Kidney epithelial cell (primary cell): ENCODE results near the gene MICAL3. TPM values are rescaled to one million over a fixed set of nuclear protein-coding genes. Genes with fewer than 3 reads are reported as not detected.
A peak's percentile ranks its signal among the peaks of the same experiment; 100 is the strongest.

Experiments
- DNase-seq: peaks from one replicate; pipeline ENCODE4 v3.0.0-alpha.2; 2010; ENCODE audit warnings: low read depth
- H3K27me3 ChIP-seq: 2 replicates; pipeline ENCODE4 v1.6.0; 2011; ENCODE audit warnings: low read length; ENCODE audit not compliant: control insufficient read depth, insufficient read depth
- H3K36me3 ChIP-seq: 2 replicates; pipeline ENCODE4 v1.5.1; 2011; ENCODE audit warnings: low read length; ENCODE audit not compliant: control insufficient read depth, insufficient read depth
- H3K4me3 ChIP-seq: 2 replicates; pipeline ENCODE4 v1.5.1; 2011; ENCODE audit warnings: low read depth, mild to moderate bottlenecking, control low read depth, low read length
- total RNA-seq: library from RNA; depleted of rRNA; stranded (reverse); fragments of >200 nt; gene quantifications from 2 replicates; pipeline ENCODE4 v1.2.3, GENCODE V29; 2015
- TF ChIP-seq, protein P1 (sequence below): IDR thresholded peaks from 2 replicates; pipeline ENCODE4 v1.5.1; 2011; ENCODE audit warnings: mild to moderate bottlenecking, moderate library complexity, low read length, control low read depth, inconsistent platforms; ENCODE audit not compliant: insufficient read depth, poor library complexity, severe bottlenecking

The MICAL3 gene
- total RNA-seq, 1 donor from 2014 or later = 38.9 TPM

GRCh38 chr22:17782621-17783020, 241.7 kb downstream of the MICAL3 start:
- Histone ChIP-seq H3K36me3 (no peaks in the 10 kb centered on the region), H3K27me3 (no peaks in the 10 kb centered on the region), H3K4me3 (no peak overlapping the region)
- no peak for DNase-seq
- TF ChIP-seq, protein P1, sequence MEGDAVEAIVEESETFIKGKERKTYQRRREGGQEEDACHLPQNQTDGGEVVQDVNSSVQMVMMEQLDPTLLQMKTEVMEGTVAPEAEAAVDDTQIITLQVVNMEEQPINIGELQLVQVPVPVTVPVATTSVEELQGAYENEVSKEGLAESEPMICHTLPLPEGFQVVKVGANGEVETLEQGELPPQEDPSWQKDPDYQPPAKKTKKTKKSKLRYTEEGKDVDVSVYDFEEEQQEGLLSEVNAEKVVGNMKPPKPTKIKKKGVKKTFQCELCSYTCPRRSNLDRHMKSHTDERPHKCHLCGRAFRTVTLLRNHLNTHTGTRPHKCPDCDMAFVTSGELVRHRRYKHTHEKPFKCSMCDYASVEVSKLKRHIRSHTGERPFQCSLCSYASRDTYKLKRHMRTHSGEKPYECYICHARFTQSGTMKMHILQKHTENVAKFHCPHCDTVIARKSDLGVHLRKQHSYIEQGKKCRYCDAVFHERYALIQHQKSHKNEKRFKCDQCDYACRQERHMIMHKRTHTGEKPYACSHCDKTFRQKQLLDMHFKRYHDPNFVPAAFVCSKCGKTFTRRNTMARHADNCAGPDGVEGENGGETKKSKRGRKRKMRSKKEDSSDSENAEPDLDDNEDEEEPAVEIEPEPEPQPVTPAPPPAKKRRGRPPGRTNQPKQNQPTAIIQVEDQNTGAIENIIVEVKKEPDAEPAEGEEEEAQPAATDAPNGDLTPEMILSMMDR = no peak

DNA sequence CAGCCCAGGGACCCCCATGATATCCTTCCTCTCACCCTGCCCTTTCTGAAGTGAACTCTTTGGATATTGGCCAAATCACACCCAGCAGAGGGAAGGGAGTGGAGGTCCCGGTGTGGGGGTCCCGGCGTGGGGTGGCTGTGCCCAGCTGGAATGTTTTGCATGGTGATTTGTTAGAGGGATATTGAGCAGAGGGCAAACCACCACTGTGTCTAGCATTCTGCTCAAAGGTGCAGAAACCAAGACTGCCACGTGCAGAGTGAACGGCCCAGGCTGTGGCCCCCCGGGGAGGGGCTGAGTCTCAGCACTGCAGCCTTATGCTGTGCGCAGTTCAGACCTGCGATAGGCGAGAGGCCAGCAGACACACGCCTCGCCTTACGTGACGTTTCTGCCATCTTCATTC, 242.2 kb downstream of the MICAL3 start:
- no peaks in the 10 kb centered on the region for H3K36me3 ChIP-seq
- no peak overlapping the region for H3K4me3 ChIP-seq
- no peak for DNase-seq
- TF ChIP-seq, protein P1 = no peak
- H3K27me3 ChIP-seq = no peaks in the 10 kb centered on the region

DNA sequence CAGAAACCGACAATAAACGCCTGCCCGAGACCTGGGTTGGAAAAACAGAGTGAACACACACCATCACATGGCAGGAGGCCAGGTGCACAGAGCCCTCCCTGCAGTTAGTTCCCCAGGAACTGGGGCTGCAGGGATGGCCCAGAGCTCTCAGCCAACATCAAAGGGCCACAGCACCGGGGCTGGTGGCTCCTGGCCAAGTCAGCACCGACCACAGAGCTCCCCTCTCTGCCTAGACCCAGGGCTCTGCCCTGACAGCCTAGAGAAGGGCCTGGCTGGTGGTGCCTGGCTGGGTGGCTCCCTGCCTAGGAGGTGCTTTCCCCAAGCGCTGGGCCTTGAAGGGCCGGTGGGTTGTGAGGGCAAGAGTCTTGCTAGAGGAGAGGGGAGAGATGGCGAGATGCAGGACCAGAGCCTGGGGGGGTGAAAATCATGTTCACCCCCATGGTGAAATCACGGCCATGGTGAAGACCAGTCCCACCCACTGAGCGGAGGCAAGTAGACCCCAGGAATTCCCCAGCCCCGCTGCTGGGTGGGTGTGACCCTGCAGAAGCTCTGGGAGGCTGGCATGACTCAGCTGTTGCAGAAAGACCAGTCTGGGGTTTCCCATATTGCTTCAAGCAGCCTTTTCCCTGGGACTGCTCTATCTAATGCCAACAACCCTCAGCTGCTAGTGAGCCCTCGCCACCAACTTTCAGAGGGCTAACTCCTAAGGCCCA, 242.9 kb downstream of the MICAL3 start:
- Histone ChIP-seq H3K36me3 (no peaks in the 10 kb centered on the region), H3K4me3 (no peak overlapping the region), H3K27me3 (no peaks in the 10 kb centered on the region)
- peak; percentile 90 for DNase-seq
- TF ChIP-seq, protein P1 = no peak

GRCh38 chr22:17780741-17781318, 243.5 kb downstream of the MICAL3 start:
- DNase-seq = no peak
- Histone ChIP-seq H3K4me3 (no peak overlapping the region), H3K27me3 (no peaks in the 10 kb centered on the region), H3K36me3 (no peaks in the 10 kb centered on the region)
- TF ChIP-seq, protein P1 = no peak

DNA sequence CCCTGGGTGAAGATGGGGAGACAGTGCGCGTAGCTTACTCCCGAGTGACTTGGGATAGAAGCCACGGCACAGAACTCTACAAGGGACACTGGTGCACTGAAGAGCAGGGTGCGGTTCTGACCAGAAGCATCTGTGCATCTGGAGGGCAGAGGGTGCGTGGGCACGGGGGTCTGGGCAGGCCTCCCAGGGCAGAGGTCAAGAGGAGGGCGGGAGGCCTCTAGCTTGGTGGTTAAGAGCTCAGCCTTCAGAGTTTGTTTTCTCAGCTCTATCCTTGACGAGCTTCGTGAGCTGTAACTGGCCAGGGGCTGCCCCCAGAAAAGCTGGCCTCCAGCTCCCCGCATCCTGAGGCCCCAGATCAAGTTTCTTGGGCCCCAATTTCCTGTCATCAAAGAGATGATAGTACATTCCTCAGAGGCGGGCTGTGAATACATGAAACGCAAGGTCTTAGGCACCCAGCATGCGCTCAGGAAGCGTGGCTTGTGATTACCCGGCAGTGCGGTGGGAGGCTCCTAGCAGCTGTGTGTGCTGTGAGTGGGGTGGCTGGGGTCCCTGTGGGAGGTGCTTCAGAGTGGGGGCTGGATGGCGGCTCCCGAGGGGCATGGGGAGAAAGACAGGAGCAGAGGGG, 244.1 kb downstream of the MICAL3 start:
- TF ChIP-seq, protein P1 = no peak
- H3K27me3 ChIP-seq = no peaks in the 10 kb centered on the region
- DNase-seq = no peak
- H3K36me3 ChIP-seq = no peaks in the 10 kb centered on the region
- no peak overlapping the region for H3K4me3 ChIP-seq
